ENCODE data around the gene TSPEAR. TPM values are rescaled to one million over a fixed set of nuclear protein-coding genes. Genes with fewer than 3 reads are reported as not detected.

The TSPEAR gene
- total and polyA plus RNA-seq, 10 donors, result 0.02 to 0.22 (median 0.03) TPM; not detected in 7

- H3K9me3 ChIP-seq, result peaks cover 0 to 21% (median 16%) of the 10 kb centered on the region in 8 donors
- WGBS, 5 donors, result 55 to 71% (median 66%) methylated on average over 20 to 28 of the region's 28 CpGs
- no peaks in the 10 kb centered on the region for H3K36me3 ChIP-seq
- peaks cover 0 to 51% (median 0%) of the 10 kb centered on the region in 7 donors for H3K27me3 ChIP-seq (replicated peaks in 1 of 7)
- H3K4me1 ChIP-seq, result peaks cover 0 to 2% (median under 1%) of the 10 kb centered on the region in 6 donors
- no peak overlapping the region for H3K27ac ChIP-seq
- intact Hi-C loops (cut with DNase I; ENCODE audit: low total_unique reads), result no loop called here
- DNase-seq, result peak; percentile 61
- TF ChIP-seq POLR2AphosphoS5 (IDR thresholded peaks at IDR 0.05), result no peak
- TF ChIP-seq POLR2A (IDR thresholded peaks at IDR 0.05), result no peak
- TF ChIP-seq, protein P1, sequence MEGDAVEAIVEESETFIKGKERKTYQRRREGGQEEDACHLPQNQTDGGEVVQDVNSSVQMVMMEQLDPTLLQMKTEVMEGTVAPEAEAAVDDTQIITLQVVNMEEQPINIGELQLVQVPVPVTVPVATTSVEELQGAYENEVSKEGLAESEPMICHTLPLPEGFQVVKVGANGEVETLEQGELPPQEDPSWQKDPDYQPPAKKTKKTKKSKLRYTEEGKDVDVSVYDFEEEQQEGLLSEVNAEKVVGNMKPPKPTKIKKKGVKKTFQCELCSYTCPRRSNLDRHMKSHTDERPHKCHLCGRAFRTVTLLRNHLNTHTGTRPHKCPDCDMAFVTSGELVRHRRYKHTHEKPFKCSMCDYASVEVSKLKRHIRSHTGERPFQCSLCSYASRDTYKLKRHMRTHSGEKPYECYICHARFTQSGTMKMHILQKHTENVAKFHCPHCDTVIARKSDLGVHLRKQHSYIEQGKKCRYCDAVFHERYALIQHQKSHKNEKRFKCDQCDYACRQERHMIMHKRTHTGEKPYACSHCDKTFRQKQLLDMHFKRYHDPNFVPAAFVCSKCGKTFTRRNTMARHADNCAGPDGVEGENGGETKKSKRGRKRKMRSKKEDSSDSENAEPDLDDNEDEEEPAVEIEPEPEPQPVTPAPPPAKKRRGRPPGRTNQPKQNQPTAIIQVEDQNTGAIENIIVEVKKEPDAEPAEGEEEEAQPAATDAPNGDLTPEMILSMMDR (IDR thresholded peaks at IDR 0.05 in 8 of 11, conservative IDR thresholded peaks at IDR 0.05 in 3 of 11), result no peak
- no peak overlapping the region for H3K4me3 ChIP-seq
Observed at GRCh38 chr21:44449473-44450363, 261.7 kb downstream of the TSPEAR start.

DNA sequence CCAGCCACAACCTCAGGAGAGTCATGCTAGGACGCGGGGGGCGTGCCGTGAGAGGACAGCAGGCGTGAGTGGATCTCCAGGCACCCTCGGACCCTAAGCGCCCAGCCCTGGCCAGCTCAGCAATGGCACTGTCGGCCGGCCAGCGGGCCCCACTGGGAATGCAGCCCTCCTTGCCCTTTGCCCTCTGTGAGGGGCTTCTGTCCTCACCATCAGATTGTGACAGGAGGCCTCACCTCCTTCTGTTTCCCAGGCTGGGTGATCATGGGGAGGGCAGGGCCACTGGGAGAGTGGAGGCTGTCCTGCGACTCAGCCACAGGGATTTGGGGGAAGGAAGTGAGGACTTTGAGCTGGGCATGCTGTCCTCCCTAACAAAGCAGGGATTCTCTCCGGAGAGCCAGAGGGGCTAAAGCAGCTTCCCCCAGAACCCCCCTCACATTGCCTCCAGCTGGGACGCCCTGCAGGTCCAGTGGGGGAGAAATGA is 262.7 kb downstream of the TSPEAR start:
- TF ChIP-seq, protein P1 (IDR thresholded peaks at IDR 0.05 in 8 of 11, conservative IDR thresholded peaks at IDR 0.05 in 3 of 11), result no peak
- TF ChIP-seq POLR2AphosphoS5 (IDR thresholded peaks at IDR 0.05), result no peak
- no peak for TF ChIP-seq POLR2A (IDR thresholded peaks at IDR 0.05)
- intact Hi-C loops (cut with DNase I; ENCODE audit: low total_unique reads), result no loop called here
- peak; percentile 57 for DNase-seq
- WGBS, 5 donors, result 51 to 76% (median 74%) methylated on average over 3 to 13 of the region's 13 CpGs
- Histone ChIP-seq H3K4me3 (no peak overlapping the region), H3K9me3 (peaks cover 0 to 14% (median 9%) of the 10 kb centered on the region in 8 donors), H3K27ac (no peak overlapping the region), H3K27me3 (replicated peaks in 1 of 7) (peaks cover 0 to 60% (median 3%) of the 10 kb centered on the region in 7 donors), H3K36me3 (peaks cover 0 to 3% (median 0%) of the 10 kb centered on the region in 6 donors), H3K4me1 (no peaks in the 10 kb centered on the region)

Small RNAs within 50 kb of the gene (small RNA-seq; reads per million reads assigned to genes)
- gene KRTAP12-6P, result 0 reads per million in 4 donors

Other genes with a start within 250 kb of the TSPEAR start
- not detected for gene KRTAP10-1, start 171.4 kb downstream of the TSPEAR start, total RNA-seq
- not detected for gene KRTAP10-1, start 171.4 kb downstream of the TSPEAR start, polyA plus RNA-seq
- gene KRTAP10-2, start 160.1 kb downstream of the TSPEAR start, total RNA-seq, result not detected
- not detected for gene KRTAP10-2, start 160.1 kb downstream of the TSPEAR start, polyA plus RNA-seq
- not detected for gene KRTAP10-3, start 152.8 kb downstream of the TSPEAR start, total RNA-seq
- not detected for gene KRTAP10-3, start 152.8 kb downstream of the TSPEAR start, polyA plus RNA-seq
- gene KRTAP10-4, start 137.8 kb downstream of the TSPEAR start, total RNA-seq, result not detected
- not detected for gene KRTAP10-4, start 137.8 kb downstream of the TSPEAR start, polyA plus RNA-seq
- gene KRTAP10-5, start 131.0 kb downstream of the TSPEAR start, total RNA-seq, result not detected
- not detected for gene KRTAP10-5, start 131.0 kb downstream of the TSPEAR start, polyA plus RNA-seq
- gene KRTAP10-6, start 119.1 kb downstream of the TSPEAR start, total RNA-seq, result not detected
- gene KRTAP10-6, start 119.1 kb downstream of the TSPEAR start, polyA plus RNA-seq, result not detected
- gene KRTAP10-7, start 111.0 kb downstream of the TSPEAR start, total RNA-seq, result not detected
- gene KRTAP10-7, start 111.0 kb downstream of the TSPEAR start, polyA plus RNA-seq, result not detected
- not detected for gene KRTAP10-8, start 99.5 kb downstream of the TSPEAR start, total RNA-seq
- gene KRTAP10-8, start 99.5 kb downstream of the TSPEAR start, polyA plus RNA-seq, result not detected
- gene KRTAP10-9, start 84.5 kb downstream of the TSPEAR start, total RNA-seq, result not detected
- not detected for gene KRTAP10-9, start 84.5 kb downstream of the TSPEAR start, polyA plus RNA-seq
- gene KRTAP10-10, start 74.2 kb downstream of the TSPEAR start, total RNA-seq, result not detected
- gene KRTAP10-10, start 74.2 kb downstream of the TSPEAR start, polyA plus RNA-seq, result not detected
- not detected for gene KRTAP10-11, start 65.2 kb downstream of the TSPEAR start, total RNA-seq
- not detected for gene KRTAP10-11, start 65.2 kb downstream of the TSPEAR start, polyA plus RNA-seq
- not detected for gene KRTAP12-4, start 56.9 kb downstream of the TSPEAR start, total RNA-seq
- gene KRTAP12-4, start 56.9 kb downstream of the TSPEAR start, polyA plus RNA-seq, result not detected
- gene KRTAP12-3, start 53.6 kb downstream of the TSPEAR start, total RNA-seq, result not detected
- gene KRTAP12-3, start 53.6 kb downstream of the TSPEAR start, polyA plus RNA-seq, result not detected
- not detected for gene KRTAP12-2, start 44.6 kb downstream of the TSPEAR start, total RNA-seq
- not detected for gene KRTAP12-2, start 44.6 kb downstream of the TSPEAR start, polyA plus RNA-seq
- gene KRTAP12-1, start 29.4 kb downstream of the TSPEAR start, total RNA-seq, result not detected
- gene KRTAP12-1, start 29.4 kb downstream of the TSPEAR start, polyA plus RNA-seq, result not detected
- gene KRTAP10-12, start 14.4 kb downstream of the TSPEAR start, total RNA-seq, result not detected
- not detected for gene KRTAP10-12, start 14.4 kb downstream of the TSPEAR start, polyA plus RNA-seq
- gene UBE2G2, start 90.2 kb upstream of the TSPEAR start, total RNA-seq, result 100 to 1,000 TPM in 3 of 7 donors, 10 to 100 TPM in 4; 81.1 to 125 (median 93.8) TPM
- gene UBE2G2, start 90.2 kb upstream of the TSPEAR start, polyA plus RNA-seq, result 10 to 100 TPM; 39.4 to 58.0 (median 46.9) TPM
- gene SUMO3, start 106.5 kb upstream of the TSPEAR start, total RNA-seq, result 100 to 1,000 TPM in 1 of 7 donors, 10 to 100 TPM in 6; 62.2 to 101 (median 68.6) TPM
- 10 to 100 TPM; 38.2 to 90.7 (median 57.9) TPM for gene SUMO3, start 106.5 kb upstream of the TSPEAR start, polyA plus RNA-seq
- gene PTTG1IP, start 162.1 kb upstream of the TSPEAR start, total RNA-seq, result 100 to 1,000 TPM; 121 to 189 (median 165) TPM
- gene PTTG1IP, start 162.1 kb upstream of the TSPEAR start, polyA plus RNA-seq, result 10 to 100 TPM; 57.6 to 69.3 (median 64.9) TPM
- 100 to 1,000 TPM; 285 to 754 (median 415) TPM for gene ITGB2, start 209.3 kb upstream of the TSPEAR start, total RNA-seq
- 100 to 1,000 TPM in 2 of 3 donors, 10 to 100 TPM in 1; 92.1 to 332 (median 250) TPM for gene ITGB2, start 209.3 kb upstream of the TSPEAR start, polyA plus RNA-seq
- gene SLX9, start 228.5 kb upstream of the TSPEAR start, total RNA-seq, result 10 to 100 TPM in 6 of 7 donors, 1 to 10 TPM in 1; 6.1 to 30.6 (median 26.4) TPM
- 10 to 100 TPM; 16.4 to 35.4 (median 28.5) TPM for gene SLX9, start 228.5 kb upstream of the TSPEAR start, polyA plus RNA-seq

All from spleen (tissue), 11 donors.